GM19351 (cell line): ENCODE results near the gene TXLNA.

Experiments used
- ATAC-seq: cut with Tn5 transposase; IDR thresholded peaks from one replicate; pipeline ENCODE4 v1.9.1; 2021; ENCODE audit warnings: mild to moderate bottlenecking, moderate library complexity; ENCODE audit not compliant: unreplicated experiment

The TXLNA gene

DNA sequence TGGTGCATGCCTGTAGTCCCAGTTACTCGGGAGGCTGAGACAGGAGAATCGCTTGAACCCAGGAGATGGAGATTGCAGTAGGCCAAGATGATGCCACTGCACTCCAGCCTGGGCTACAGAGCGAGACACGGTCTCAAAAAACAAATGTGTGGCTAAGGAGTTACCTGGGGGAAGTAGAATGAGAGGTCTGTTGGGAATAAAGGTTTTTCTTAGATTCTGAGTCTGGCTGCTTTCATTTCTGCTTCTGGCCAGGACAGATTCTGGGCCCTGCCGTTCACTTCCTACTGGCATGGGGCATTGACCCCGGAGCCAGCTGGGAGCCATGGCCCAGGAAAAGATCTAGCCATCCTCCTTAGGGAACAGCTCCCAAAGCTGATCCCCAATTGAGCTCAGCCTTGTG, 29.0 kb downstream of the TXLNA start:
- no peak for ATAC-seq

DNA sequence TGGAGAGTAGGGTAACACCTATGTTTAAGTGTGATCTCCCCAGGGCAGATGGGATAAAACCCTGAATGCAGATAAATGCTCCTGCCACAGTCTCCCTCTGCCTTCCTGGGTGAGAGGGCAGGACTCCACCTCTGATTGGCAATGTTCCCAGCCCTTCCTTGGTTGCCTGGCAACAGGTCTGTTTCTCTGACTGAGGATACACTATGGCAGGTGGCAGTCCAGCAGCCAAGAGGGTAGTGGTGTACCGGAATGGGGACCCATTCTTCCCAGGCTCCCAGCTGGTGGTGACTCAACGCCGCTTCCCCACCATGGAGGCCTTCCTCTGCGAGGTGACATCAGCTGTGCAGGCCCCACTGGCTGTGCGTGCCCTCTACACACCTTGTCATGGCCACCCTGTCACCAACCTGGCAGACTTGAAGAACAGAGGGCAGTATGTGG, 29.4 kb downstream of the TXLNA start, which contains the start of gene DCDC2B:
Gene DCDC2B, plus strand, starts transcription at position 199 of the 438 bp plus-strand sequence. Its CDS starts 5 bp downstream, at position 204.
- ATAC-seq = no peak

DNA sequence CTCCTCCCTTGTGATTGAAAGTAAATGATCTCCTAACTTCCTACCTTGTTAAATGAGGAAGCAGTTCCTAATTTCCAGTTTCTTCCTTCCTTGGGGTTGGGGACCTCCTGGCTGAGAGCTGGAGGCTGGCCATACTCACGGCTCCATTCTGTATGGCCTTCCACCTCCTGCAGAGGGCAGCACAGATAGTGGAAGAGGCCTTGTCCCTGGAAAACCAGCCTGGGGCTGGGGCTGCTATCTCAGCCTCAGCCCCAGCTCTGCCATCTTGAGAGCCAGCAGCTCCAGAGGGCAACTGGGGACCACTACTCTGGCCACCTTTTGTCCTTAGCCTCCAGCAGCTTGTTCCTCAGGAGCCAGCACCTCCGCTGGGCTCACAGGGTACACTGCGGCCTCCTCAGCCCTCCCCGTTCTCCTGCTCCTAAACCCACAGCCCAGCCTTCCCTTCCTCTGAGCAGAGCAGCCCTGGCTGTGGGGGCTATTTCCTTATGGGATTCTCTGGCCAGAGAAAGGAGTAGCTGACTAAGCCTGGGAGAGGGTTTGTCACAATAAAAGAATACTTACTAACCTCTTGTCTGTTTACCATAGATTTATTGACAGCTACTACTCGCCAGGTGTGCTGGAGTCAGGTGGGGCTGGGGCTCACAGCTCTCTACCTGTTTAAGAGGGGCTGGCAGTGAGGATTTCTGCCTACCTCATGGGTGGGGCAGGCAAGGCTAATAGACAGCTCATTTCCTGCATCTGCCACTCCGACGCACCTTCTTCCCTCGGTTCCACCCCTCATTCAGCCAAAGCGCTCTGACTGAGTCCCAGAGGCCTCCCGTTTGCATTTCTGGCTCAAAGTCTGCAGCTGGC, 36.4 kb downstream of the TXLNA start:
- no peak for ATAC-seq

DNA sequence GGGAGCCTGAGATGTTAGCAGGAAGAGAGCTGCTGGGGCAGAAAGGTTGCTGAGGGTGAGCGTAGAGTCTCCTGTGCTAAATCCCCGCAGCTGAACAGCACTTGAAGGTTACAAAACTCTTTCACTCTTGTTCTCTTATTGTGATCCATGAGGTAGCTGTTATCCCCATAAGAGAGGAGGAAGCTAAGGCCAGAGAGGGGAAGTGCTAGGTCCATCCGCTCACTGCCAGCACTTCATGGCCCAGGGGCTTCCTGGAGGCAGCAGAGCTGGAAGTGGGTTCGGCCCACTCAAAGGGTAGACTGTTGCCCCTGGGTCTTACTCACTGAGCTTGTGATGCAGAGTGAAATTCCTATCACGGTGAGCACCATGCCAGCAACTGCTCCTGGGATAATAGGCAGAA, 37.1 kb downstream of the TXLNA start:
- no peak for ATAC-seq

DNA sequence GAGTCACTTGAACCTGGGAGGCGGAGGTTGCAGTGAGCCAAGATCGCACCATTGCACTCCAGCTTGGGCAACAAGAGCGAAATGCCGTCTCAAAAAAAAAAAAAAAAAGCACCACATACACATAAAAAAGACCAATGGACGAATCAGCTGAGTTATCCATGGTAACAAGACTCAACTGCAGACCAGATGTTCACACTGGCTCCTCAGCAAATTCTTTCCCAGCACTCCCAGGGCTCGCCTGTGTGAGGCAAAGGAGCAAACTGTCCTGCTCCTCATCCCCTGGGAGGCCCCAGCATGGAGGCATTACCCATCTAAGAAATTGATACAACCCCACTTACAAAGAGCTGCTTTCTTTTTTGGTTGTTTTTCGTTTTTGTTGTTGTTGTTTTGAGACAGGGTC, 39.5 kb downstream of the TXLNA start:
- no peak for ATAC-seq

DNA sequence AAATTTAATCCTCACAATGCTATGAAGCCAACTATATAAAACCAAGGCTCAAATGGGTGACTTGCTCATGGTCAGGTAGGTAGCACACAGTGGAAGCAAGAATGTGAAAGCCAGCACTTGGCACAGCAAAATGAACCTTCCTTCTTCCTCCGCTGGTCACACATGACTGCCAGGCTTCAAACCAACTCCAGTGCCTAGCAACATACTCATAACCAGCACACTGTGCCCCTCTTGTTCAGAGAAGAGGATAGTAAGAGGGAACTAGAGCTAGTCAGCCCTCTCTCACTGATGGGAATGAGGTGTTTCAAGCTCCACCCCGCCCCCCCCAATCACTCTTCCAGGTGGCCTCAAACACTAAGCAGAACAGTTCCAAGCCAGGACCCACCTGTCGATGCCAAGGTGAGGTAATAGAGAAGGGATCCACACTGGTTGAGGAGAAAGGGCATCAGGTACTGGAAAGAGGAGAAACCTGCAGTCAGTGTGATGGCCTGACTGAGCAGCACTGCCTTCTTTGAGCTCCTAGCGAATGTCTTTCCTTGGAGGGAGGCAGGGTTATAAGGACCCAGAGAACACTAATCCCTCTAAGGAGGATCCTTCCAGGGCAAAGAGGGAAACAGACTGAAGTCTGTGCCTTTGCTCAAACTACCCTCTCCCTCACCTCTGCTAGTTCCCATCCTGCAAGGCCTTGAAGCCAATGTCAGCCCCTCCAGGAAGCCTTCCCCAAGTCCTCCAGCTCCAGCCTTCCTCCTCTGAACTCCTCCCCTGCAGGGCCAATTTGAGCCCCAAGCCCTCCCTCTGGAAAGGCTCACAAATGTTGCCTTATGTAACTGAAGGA, 41.5 kb downstream of the TXLNA start:
- no peak for ATAC-seq

DNA sequence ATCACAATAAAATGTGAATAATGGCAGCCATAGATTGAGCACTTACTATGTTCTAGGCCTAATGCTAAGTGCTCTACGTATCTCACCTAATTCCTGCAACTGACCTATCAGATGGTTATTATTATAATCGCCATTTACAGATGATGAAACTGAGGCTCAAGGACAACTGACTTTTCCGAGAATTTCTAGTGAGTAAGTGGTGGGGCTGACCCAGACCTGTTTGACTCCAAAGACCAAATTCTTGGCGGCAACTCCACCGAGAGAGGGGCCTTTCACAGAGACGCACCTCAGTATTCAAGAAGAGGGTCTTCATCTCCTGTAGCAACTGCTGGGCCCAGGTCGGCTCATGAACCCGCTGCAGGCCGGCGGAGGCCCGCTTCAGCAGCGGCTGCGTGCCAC, 42.1 kb downstream of the TXLNA start:
- no peak for ATAC-seq

DNA sequence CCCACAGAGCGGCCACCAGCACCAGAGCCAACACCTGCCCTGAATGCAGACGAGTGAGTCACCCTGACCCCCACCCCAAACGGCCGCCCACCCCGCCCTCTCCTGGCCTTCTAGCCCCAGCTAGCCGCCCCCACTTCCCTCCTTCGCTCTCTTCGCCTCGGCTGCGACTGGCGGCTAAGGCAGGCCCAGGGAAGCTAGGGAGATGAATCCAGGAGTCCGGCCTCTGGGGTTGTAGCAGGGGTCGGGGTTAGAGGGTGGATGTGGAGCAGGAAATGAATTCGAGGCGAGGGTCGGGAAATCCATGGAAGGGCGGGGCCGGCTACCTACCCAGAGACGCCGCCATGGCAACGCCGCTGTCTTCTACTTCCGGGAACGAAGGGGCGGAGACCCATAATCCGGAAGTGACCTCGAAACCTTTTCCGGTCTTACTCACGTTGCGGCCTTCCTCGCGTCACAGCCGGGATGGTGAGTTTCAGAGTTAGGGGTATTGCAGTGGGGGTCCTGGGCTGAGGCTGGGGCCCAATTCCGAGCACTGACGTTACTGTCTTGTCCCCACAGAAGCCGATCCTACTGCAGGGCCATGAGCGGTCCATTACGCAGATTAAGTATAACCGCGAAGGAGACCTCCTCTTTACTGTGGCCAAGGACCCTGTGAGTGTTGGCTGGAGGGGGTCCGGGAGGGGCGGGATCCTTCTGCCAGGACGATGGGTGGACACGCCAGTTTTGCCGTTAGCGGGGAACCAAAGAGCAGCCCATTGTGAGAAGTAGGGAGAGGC, 42.7 kb downstream of the TXLNA start, which contains the start of the genes EIF3I and TMEM234:
Gene EIF3I, plus strand, starts transcription at position 428 of the 776 bp plus-strand sequence. Its CDS starts 35 bp downstream, at position 463.
Gene TMEM234, minus strand, starts transcription at position 374 of the 776 bp plus-strand sequence. Its CDS starts 31 bp downstream, at position 343.
- ATAC-seq = peak; percentile 96

DNA sequence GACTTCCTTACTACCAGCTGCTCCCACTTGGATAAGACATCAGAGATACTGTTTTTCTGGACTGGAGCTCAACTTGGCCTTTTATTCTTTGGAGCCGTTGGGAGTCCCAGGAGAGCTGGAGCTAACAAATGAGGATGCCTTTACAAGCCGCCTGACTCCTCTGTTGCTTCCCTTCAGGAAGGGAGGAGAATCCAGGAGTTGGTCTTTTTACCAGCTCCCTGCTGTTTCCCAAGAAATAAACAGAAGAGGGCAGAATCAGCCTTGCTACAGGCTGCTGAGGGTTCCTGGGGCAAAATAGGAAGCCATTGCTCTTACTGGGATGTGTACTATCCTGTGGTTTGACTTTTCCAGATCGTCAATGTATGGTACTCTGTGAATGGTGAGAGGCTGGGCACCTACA, 44.2 kb downstream of the TXLNA start:
- no peak for ATAC-seq

DNA sequence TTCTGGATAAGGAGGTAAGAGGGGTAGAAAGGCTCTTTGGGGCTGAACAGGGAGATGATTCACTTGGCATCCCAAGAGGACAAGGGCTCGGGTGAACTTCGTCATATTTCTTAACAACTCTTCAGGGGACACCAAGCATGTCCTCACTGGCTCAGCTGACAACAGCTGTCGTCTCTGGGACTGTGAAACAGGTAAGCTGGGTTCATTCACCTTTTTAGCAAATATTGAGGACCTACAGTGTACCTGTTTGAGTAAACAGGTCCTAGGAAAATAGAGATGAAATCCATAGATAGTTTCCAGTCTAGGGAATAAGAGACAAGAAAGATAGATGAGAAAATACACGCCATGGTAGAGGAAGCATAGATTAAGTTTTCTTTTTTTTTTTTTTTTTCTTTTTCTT, 44.8 kb downstream of the TXLNA start:
- ATAC-seq = no peak

DNA sequence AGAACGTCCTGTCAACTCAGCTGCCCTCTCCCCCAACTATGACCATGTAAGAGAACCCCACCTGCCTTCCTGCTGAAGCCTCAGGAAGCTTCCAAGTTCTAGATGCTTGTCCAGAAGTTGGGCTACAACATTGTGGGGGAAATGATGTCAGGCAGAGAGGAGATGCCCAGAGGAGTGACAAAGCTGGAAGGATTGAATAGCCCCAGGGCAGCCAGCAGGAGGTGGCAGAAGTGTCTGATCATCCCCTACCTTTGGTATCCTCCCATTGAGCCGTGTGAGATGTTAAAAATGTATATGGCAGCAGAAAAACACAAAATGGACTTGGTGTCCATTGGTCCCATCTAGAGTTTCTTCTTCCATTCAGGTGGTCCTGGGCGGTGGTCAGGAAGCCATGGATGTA, 49.3 kb downstream of the TXLNA start:
- no peak for ATAC-seq

DNA sequence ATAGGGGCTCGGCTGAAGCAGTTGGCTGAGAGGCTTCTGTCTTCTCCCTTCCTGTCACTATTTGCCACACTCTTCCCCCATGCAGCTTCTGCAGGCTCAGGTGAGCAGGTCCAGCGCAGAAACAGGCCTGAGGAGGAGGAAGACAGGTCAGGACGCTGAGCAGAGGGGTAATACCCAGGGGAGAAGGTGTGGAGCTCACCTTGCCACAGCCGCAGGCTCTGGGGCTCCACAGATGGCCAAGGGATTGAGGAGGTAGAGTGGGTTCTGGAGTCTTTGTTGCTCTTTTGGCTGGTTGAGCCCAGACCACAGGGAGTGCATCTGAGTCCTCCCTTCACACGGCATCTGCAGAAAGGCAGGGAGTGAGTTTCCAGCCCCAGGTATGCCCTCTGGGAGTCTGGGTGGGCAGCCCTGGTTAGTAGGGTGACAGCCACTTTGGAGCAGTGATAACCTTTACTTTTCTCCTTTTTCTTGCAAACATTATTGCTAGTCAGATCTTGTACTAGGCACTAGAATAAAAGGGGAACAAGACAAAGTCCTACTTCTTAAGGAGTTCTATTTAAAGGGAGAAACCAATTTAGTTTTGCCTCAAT, 52.5 kb downstream of the TXLNA start:
- ATAC-seq = no peak

DNA sequence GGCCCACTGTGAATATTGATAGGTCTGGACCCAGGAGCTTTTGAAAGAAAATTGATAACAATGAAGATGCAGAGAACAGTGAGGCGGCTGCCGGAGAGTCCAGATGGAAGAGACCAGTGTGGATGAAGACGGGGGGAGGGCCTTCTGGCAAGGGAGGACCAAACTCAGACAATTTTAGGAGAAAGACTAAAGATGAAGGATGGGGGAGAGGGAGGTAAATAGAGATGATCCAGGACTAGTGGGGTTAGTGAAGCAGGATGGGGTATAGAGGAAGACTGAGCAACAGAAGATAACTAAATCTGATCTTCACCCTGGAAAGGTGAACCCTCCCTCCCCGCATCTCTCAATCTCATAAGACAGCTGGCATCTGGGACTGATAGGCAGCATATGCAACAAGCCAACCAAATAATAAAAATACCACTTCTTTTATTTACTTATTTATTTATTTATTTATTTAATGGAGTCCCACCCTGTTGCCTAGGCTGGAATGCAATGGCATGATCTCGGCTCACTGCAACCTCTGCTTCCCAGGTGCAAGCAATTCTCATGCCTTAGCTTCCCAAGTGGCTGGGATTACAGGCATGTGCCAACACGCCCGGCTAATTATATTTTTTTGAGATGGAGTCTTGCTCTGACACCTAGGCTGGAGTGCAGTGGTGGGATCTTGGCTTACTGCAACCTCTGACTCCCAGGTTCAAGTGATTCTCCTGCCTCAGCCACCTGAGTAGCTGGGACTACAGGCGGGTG, 53.3 kb downstream of the TXLNA start:
- ATAC-seq = no peak

DNA sequence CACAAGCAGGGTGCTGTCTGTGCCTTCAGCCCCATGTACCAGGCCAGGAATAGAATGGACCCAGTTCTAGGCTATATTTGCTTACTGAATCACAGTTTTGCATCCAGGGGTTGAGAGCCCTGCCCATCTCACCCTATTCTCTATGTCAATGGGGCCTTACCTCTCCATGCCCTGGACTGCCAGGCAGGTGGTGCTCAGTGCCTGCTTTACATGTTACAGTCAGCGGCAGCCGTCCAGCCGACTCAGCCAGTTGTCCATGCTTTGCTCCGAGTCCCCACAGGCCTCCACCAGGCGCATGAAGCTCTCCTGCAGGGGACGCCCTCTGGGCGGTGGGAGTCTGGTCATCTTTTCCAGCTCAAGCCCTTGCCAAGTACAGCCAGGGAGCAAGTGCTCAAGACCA, 55.3 kb downstream of the TXLNA start:
- no peak for ATAC-seq

DNA sequence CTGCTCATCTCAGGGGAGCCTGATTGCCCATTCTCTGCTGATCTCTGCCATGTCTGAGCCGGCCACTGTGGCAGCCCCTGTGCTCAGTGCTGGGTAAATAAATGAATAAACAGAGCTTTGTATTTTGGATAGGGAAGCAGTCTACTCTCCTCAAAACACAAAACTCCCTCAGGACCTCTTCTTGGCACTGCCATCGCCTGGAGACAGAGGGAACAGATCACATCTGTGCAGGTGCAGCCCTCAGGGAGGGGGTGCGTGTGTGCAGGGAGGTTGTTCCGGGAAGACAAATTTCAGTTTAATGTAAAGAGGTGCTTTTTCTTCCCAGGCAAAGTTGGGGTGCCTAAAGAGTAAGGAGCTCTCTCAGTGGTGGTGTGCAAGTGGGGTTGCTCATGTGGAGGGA, 59.9 kb downstream of the TXLNA start:
- ATAC-seq = no peak

DNA sequence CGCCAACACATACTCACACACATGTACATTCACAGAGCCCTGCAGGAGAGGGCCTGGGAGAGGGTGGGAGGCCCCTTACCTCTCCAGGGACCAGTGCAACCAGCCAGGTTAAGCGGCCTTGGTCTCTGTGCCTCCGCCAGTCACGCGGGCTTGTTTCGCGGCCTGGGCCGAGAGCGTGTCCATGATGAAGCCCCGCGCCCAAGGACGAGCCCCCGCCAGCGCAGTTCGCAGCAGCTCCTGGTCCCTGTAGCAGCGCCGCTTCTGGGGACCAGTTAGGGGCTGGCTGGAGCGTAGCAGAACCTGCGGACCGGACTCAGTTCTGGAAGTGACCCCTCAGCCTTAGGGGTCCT, 60.3 kb downstream of the TXLNA start:
- ATAC-seq = no peak

DNA sequence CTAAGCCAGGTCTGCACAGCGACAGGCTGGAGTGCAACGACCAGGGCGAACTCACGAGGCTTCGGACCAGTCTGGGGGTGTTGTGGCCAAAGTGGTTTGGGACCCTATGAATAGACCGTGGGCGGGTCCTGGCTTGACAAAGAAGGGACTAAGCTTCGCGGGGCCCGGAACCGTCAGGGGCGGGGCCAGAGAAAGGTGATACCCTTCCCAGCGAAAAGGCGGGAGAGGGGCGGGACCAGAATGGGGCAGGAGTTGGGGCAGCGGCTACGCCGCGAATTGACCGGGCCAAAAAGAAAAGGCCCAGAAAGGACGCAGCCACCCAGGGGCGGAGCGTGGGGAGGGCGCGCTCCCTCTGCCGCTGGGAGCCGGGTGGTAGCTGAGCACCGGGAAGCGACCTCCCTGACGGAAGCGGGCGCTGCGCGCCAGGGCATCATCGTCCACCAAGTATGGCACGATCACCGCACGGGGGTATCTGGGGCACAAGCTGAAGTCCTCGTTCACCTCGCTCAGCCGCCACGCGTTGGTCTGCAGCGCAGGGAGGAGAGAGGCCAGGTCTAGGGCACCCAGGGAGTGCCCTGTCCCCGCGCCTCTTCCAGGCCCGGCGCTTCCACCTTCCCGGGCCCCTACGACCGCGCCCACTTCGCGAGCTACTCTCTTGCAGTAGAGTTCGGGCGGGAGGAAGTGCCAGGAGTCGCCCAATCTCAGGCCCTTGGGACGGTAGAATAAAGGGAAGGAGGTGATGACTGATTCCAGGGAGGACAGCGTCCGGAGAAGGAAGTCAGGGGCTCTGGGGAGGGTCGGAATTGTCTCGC, 60.9 kb downstream of the TXLNA start:
- ATAC-seq = no peak

DNA sequence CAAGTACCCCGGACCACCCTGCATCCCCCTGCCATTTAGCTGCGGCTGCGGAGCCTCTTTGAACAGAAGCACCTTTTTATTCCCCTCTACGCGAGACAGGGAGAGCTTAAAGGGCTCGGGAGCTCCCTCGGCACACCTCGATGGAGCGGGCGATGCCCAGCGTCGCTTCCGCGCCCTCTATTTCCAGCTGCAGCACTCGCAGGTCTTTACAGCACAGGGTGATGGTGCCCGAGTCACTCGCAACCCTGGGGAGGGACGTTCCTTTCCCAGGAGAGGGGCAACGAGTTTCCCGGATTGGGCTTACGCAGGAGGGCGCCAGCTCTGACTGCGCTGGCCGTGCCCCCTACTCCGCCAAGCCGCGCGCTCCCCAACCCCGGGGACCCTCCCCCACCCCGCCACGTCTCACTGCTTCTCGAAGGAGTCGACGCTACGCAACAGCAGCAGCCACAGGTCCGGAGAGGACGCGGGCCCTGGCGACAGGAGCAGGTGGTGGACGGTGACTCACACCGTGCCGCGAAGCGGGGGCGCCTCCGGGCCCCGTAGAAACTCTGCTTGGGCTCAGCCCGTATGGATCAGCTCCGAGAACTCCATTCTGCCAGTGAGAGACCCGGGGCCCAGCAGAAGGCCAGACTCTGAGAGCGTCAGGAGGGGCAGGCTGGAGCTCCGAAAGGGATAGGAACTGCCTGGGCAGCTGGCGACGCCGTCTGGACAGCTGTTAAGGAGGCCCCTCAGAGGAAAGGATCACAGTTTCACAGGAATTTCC, 61.7 kb downstream of the TXLNA start:
- no peak for ATAC-seq
